Muscle of leg (tissue), 11 donors: ENCODE results near the gene PPP1R12B. TPM values are rescaled to one million over a fixed set of nuclear protein-coding genes. Genes with fewer than 3 reads are reported as not detected.
"Not testable (repeated sequence)": the region's sequence is repeated elsewhere in the genome, so short reads cannot be mapped to it uniquely, and the experiment has no call there.

Source experiments
- DNase-seq: peaks from one replicate; pipeline ENCODE4 v3.0.0; 2013
- H3K27ac ChIP-seq: one replicate; pipeline ENCODE4 v1.5.1; 2013; ENCODE audit warnings: mild to moderate bottlenecking, low read length, control low read depth
- H3K27me3 ChIP-seq: one replicate; pipeline ENCODE4 v1.6.1; 2013; ENCODE audit warnings: low read length; ENCODE audit not compliant: control insufficient read depth, insufficient read depth
- H3K36me3 ChIP-seq: one replicate; pipeline ENCODE4 v1.6.1; 2013; ENCODE audit warnings: low read length; ENCODE audit not compliant: control insufficient read depth, insufficient read depth
- H3K4me1 ChIP-seq: one replicate; pipeline ENCODE4 v1.6.1; 2013; ENCODE audit warnings: low read length; ENCODE audit not compliant: control insufficient read depth, insufficient read depth
- H3K4me3 ChIP-seq: one replicate; pipeline ENCODE4 v1.5.1; 2013; ENCODE audit warnings: low read length, control low read depth
- H3K9me3 ChIP-seq: replicated peaks from 2 replicates; pipeline ENCODE4 v1.6.1; 2013; ENCODE audit warnings: low read depth, low read length; ENCODE audit not compliant: control insufficient read depth
- WGBS: methylation state at CpG from one replicate; pipeline ENCODE4 v1.1.5; 2013; ENCODE audit warnings: missing lambda C conversion rate; ENCODE audit not compliant: insufficient coverage; 5-methylcytosine and 5-hydroxymethylcytosine counted together
- polyA plus RNA-seq, 8 donors: library from polyadenylated mRNA; unstranded; fragments of 120-200 nt; gene quantifications; one replicate each; pipeline versions ENCODE4 v1.2.1 to v1.2.3, GENCODE V29; 2013; ENCODE audit warnings: inconsistent platforms in 1 of 8, low replicate concordance in 1 of 8; ENCODE audit not compliant: insufficient read length in 8 of 8, insufficient read depth in 1 of 8
- total RNA-seq: library from RNA; stranded (reverse); fragments of 120-200 nt; gene quantifications from one replicate; pipeline ENCODE4 v1.2.4, GENCODE V29; 2013

PPP1R12B gene
- total and polyA plus RNA-seq, 9 donors = 49.8 to 81.8 (median 71.6) TPM

- peak; percentile 59 for DNase-seq
- Histone ChIP-seq H3K36me3 (peaks cover 5% of the 10 kb centered on the region), H3K27me3 (no peaks in the 10 kb centered on the region), H3K9me3 (no peaks in the 10 kb centered on the region), H3K4me1 (peaks cover 6% of the 10 kb centered on the region), H3K27ac (no peak overlapping the region), H3K4me3 (no peak overlapping the region)
- 20% methylated on average over 1 of the region's 2 CpGs for WGBS
Measured at GRCh38 chr1:202501281-202501680, 152.8 kb downstream of the PPP1R12B start.

GRCh38 chr1:202505356-202505755 is 156.9 kb downstream of the PPP1R12B start:
- WGBS = 40% methylated on average over 1 of the region's 4 CpGs

GRCh38 chr1:202505880-202506575 is 157.5 kb downstream of the PPP1R12B start:
- not testable (repeated sequence) for H3K4me1 ChIP-seq, H3K27me3 ChIP-seq, H3K4me3 ChIP-seq, H3K36me3 ChIP-seq, H3K9me3 ChIP-seq
- DNase-seq = peak; percentile 89
- H3K27ac ChIP-seq = peak overlapping the region; percentile 57
- WGBS = 48% methylated on average over 3 of the region's 6 CpGs

More at GRCh38 chr1:202505356-202505755, 156.9 kb downstream of the PPP1R12B start:
- Histone ChIP-seq H3K9me3 (no peaks in the 10 kb centered on the region), H3K27me3 (no peaks in the 10 kb centered on the region), H3K4me3 (no peak overlapping the region), H3K36me3 (no peaks in the 10 kb centered on the region), H3K4me1 (peaks cover 6% of the 10 kb centered on the region), H3K27ac (peak overlapping the region; percentile 57)
- DNase-seq = peak; percentile 48

- H3K9me3 ChIP-seq, DNase-seq, H3K27ac ChIP-seq, H3K36me3 ChIP-seq, H3K4me3 ChIP-seq, H3K27me3 ChIP-seq, H3K4me1 ChIP-seq: not testable (repeated sequence)
- no CpG with 5 or more reads among the region's 6 CpGs for WGBS
Measured at GRCh38 chr1:202508863-202509262, 160.4 kb downstream of the PPP1R12B start.

- not testable (repeated sequence) for H3K4me3 ChIP-seq, H3K9me3 ChIP-seq, DNase-seq, H3K36me3 ChIP-seq, H3K27me3 ChIP-seq, H3K27ac ChIP-seq, H3K4me1 ChIP-seq
Measured at GRCh38 chr1:202513875-202514274, 165.4 kb downstream of the PPP1R12B start.

GRCh38 chr1:202516434-202516877 is 168.0 kb downstream of the PPP1R12B start:
- Histone ChIP-seq H3K27ac (no peak overlapping the region), H3K27me3 (no peaks in the 10 kb centered on the region), H3K4me1 (peaks cover 7% of the 10 kb centered on the region), H3K4me3 (no peak overlapping the region), H3K36me3 (no peaks in the 10 kb centered on the region), H3K9me3 (no peaks in the 10 kb centered on the region)
- DNase-seq = no peak
- WGBS = 43% methylated on average over 4 of the region's 4 CpGs

- WGBS = no CpG with 5 or more reads among the region's 1 CpG
- H3K27ac ChIP-seq = not testable (repeated sequence)
Measured at GRCh38 chr1:202517146-202517545, 168.6 kb downstream of the PPP1R12B start.

GRCh38 chr1:202518180-202518579 is 169.7 kb downstream of the PPP1R12B start:
- H3K27me3 ChIP-seq, H3K9me3 ChIP-seq, H3K4me1 ChIP-seq, H3K36me3 ChIP-seq, DNase-seq, H3K27ac ChIP-seq, H3K4me3 ChIP-seq: not testable (repeated sequence)
- WGBS = no CpG with 5 or more reads among the region's 1 CpG

More at GRCh38 chr1:202517146-202517545, 168.6 kb downstream of the PPP1R12B start:
- H3K4me3 ChIP-seq, H3K27me3 ChIP-seq, DNase-seq, H3K36me3 ChIP-seq, H3K4me1 ChIP-seq, H3K9me3 ChIP-seq: not testable (repeated sequence)

- not testable (repeated sequence) for DNase-seq
Measured at GRCh38 chr1:202518905-202519304, 170.4 kb downstream of the PPP1R12B start.

GRCh38 chr1:202520129-202520856 is 171.8 kb downstream of the PPP1R12B start:
- H3K27me3 ChIP-seq, H3K36me3 ChIP-seq, H3K4me1 ChIP-seq, H3K4me3 ChIP-seq, H3K9me3 ChIP-seq: not testable (repeated sequence)
- peak overlapping the region; percentile 20 for H3K27ac ChIP-seq
- DNase-seq = peak; percentile 71

More at GRCh38 chr1:202518905-202519304, 170.4 kb downstream of the PPP1R12B start:
- H3K27me3 ChIP-seq, H3K4me1 ChIP-seq, H3K27ac ChIP-seq, H3K9me3 ChIP-seq, H3K36me3 ChIP-seq, H3K4me3 ChIP-seq: not testable (repeated sequence)
- no CpG with 5 or more reads among the region's 3 CpGs for WGBS
